ENCODE results near the gene RNASE13. TPM values are rescaled to one million over a fixed set of nuclear protein-coding genes. Genes with fewer than 3 reads are reported as not detected.
"Not testable (repeated sequence)": the region's sequence is repeated elsewhere in the genome, so short reads cannot be mapped to it uniquely, and the experiment has no call there.

Gene RNASE13
- total RNA-seq, 1 donor from 2014 or later, result not detected

- no peak overlapping the region for H3K4me3 ChIP-seq
- TF ChIP-seq, protein P1, sequence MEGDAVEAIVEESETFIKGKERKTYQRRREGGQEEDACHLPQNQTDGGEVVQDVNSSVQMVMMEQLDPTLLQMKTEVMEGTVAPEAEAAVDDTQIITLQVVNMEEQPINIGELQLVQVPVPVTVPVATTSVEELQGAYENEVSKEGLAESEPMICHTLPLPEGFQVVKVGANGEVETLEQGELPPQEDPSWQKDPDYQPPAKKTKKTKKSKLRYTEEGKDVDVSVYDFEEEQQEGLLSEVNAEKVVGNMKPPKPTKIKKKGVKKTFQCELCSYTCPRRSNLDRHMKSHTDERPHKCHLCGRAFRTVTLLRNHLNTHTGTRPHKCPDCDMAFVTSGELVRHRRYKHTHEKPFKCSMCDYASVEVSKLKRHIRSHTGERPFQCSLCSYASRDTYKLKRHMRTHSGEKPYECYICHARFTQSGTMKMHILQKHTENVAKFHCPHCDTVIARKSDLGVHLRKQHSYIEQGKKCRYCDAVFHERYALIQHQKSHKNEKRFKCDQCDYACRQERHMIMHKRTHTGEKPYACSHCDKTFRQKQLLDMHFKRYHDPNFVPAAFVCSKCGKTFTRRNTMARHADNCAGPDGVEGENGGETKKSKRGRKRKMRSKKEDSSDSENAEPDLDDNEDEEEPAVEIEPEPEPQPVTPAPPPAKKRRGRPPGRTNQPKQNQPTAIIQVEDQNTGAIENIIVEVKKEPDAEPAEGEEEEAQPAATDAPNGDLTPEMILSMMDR (IDR thresholded peaks at IDR 0.05), result no peak
- peaks cover 5 to 16% of the 10 kb centered on the region in 2 donors for H3K4me1 ChIP-seq
- intact Hi-C loops (cut with DNase I), result loop anchor here (5.0 kb wide), 1 partner anchor 186 kb away; no protein-coding TSS in a partner anchor
- no peak overlapping the region for H3K27ac ChIP-seq
- no peak for DNase-seq (ENCODE audit: low spot score in 2 of 2)
- no peaks in the 10 kb centered on the region for H3K9me3 ChIP-seq
- no peaks in the 10 kb centered on the region for H3K27me3 ChIP-seq
- H3K36me3 ChIP-seq, result no peaks in the 10 kb centered on the region
Observed at GRCh38 chr14:21042918-21043317, 8.3 kb upstream of the RNASE13 start.

GRCh38 chr14:21041676-21042433 is 7.2 kb upstream of the RNASE13 start, which contains the start of gene RNASE7:
Gene RNASE7 (plus strand): TSS chr14:21042362. CDS start chr14:21042993, 631 bp downstream.
- H3K36me3 ChIP-seq, result no peaks in the 10 kb centered on the region
- TF ChIP-seq, protein P1 (IDR thresholded peaks at IDR 0.05), result no peak
- peaks cover 5 to 16% of the 10 kb centered on the region in 2 donors for H3K4me1 ChIP-seq
- intact Hi-C loops (cut with DNase I), result loop anchor here (5.0 kb wide), 1 partner anchor 185 kb away; no protein-coding TSS in a partner anchor
- H3K27ac ChIP-seq, result no peak within 1 kb of the TSS
- H3K9me3 ChIP-seq, result no peaks in the 10 kb centered on the region
- H3K27me3 ChIP-seq, result no peaks in the 10 kb centered on the region
- no peak for DNase-seq (ENCODE audit: low spot score in 2 of 2)
- no peak within 1 kb of the TSS for H3K4me3 ChIP-seq

GRCh38 chr14:21040941-21041340 is 6.3 kb upstream of the RNASE13 start:
- H3K36me3 ChIP-seq; DNase-seq (ENCODE audit: low spot score in 2 of 2); H3K4me3 ChIP-seq; H3K9me3 ChIP-seq; H3K27me3 ChIP-seq; H3K27ac ChIP-seq: not testable (repeated sequence)
- intact Hi-C loops (cut with DNase I), result loop anchor here (1.0 to 5.0 kb wide), 2 partner anchors 27 to 184 kb away; no protein-coding TSS in a partner anchor
- peaks cover 5 to 16% of the 10 kb centered on the region in 2 donors for H3K4me1 ChIP-seq

GRCh38 chr14:21040370-21040925 is 5.8 kb upstream of the RNASE13 start:
- Histone ChIP-seq H3K9me3 (no peaks in the 10 kb centered on the region), H3K27me3 (no peaks in the 10 kb centered on the region), H3K4me3 (no peak overlapping the region), H3K4me1 (peaks cover 5 to 16% of the 10 kb centered on the region in 2 donors), H3K27ac (no peak overlapping the region), H3K36me3 (no peaks in the 10 kb centered on the region)
- intact Hi-C loops (cut with DNase I), result loop anchor here (1.0 to 5.0 kb wide), 2 partner anchors 26 to 183 kb away; no protein-coding TSS in a partner anchor
- DNase-seq (ENCODE audit: low spot score in 2 of 2), result no peak
- TF ChIP-seq, protein P1 (IDR thresholded peaks at IDR 0.05), result no peak

DNA sequence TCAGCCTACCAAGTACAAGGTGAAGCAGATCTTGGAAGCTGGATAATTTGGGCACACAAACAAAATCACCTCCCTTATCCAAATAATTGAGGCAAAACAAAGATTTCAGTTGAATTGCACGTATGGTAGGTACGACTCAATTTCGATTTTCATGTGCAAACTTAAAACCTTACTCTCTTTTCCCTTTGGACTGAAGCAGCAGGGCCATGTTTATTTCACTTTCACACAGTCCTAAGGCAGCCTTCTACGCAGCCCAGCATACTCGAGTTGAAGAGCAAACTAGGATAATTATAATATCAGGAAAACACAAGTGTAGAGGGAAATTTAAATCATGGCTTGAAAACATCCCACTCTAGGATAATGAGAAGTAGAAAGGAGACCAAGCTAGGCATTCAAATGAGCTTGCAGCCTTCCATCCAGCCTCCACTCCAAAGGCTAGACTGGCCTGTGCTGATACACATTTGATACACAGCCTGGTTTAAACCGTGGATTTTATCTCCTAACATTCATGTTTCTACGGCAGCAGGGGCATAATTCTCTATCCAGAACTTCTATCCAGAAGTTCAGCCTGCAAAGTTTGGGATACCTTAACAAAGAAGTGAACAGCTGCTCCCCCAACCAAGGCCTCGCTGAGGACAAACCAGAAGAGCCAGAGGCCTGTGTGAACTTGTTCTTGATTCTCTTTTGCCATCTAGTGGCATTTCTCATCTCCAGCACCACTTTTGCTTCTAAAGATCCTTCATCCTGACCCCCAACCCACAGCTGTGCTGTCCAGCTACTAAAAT is 5.2 kb upstream of the RNASE13 start:
- TF ChIP-seq, protein P1 (IDR thresholded peaks at IDR 0.05), result peak; percentile 68 to 82 (median 73)
- H3K4me3 ChIP-seq, result peak overlapping the region in 1 of 2 donors; percentile 12
- intact Hi-C loops (cut with DNase I), result loop anchor here (1.0 to 5.0 kb wide), 3 partner anchors 13 to 182 kb away; no protein-coding TSS in a partner anchor

More for the DNA sequence above, 5.2 kb upstream of the RNASE13 start:
- H3K4me1 ChIP-seq, result peaks cover 5 to 16% of the 10 kb centered on the region in 2 donors
- H3K9me3 ChIP-seq, result no peaks in the 10 kb centered on the region
- H3K27me3 ChIP-seq, result no peaks in the 10 kb centered on the region
- H3K27ac ChIP-seq, result peak overlapping the region; percentile 67 to 80
- H3K36me3 ChIP-seq, result no peaks in the 10 kb centered on the region
- no peak for DNase-seq (ENCODE audit: low spot score in 2 of 2)
